NCI-H2081 (cell line): ENCODE data around the gene STK11.

Experiments used
- DNase-seq, 2 experiments: peaks; one replicate each; lab custom pipeline; 2025; lab: John Stamatoyannopoulos, UW

The STK11 gene

GRCh38 chr19:1273263-1274041 is 67.9 kb downstream of the STK11 start:
- DNase-seq = no peak

GRCh38 chr19:1274081-1274851 is 68.7 kb downstream of the STK11 start:
- DNase-seq = no peak

- peak; percentile 27 to 41 for DNase-seq
Observed at GRCh38 chr19:1274852-1275259, 69.3 kb downstream of the STK11 start.

GRCh38 chr19:1275260-1275975 is 69.8 kb downstream of the STK11 start, which contains the start of gene FAM174C:
TSS of gene FAM174C (plus strand) at chr19:1275530. CDS start at chr19:1275550, 20 bp downstream.
- peak; percentile 97 for DNase-seq

- no peak for DNase-seq
Observed at GRCh38 chr19:1275976-1276627, 70.5 kb downstream of the STK11 start.

- DNase-seq = peak; percentile 35 to 72
Observed at GRCh38 chr19:1276628-1277022, 71.0 kb downstream of the STK11 start.

GRCh38 chr19:1277061-1277460 is 71.5 kb downstream of the STK11 start:
- no peak for DNase-seq
